Measurements from ENCODE around the gene ASMTL. TPM values are rescaled to one million over a fixed set of nuclear protein-coding genes. Genes with fewer than 3 reads are reported as not detected.

The ASMTL gene
- total RNA-seq, 1 donor = 16.4 TPM

DNA sequence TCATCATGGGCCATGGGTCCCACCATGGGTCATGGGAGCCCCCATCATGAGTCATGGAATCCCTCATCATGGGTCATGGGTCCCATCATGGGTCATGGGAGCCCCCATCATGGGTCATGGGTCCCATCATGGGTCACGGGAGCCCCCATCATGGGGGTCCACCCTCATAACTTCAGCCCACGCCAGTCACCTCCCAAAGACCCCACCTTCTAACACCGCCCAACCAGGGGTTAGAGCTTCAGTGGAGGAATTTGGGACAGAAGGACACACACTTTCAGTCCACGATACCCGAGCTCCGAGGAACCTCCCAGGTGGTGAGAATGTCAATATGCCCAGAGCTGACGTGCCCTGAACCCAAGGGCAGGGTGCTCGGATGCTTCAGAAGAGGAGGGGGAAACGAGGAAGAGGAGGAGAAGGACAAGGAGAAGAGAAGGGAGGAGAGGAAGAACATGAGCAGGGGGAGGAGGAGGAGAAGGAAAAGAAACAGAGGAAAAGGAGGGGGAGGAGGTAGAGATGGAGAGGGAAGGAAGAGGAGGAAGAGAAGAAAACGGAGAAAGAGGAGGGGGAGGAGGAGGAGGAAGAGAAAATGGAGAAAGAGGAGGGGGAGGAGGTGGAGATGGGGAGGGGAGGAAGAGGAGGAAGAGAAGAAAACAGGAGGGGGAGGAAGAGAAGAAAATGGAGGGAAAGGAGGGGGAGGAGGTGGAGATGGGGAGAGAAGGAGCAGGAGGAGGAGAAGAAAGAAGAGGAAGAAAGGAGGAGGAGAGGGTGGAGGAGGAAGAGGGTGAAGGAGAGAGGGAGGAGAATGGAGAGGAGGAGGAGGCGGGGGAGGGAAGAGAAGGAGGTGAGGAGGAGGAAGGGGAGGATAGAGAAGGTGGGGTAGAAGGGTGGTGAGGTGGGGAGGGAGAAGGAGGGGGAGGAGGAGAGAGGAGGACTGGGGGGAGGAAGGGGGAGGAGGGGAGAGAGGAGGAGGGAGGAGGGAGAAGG is 98.4 kb downstream of the ASMTL start:
- TF ChIP-seq, protein P1, sequence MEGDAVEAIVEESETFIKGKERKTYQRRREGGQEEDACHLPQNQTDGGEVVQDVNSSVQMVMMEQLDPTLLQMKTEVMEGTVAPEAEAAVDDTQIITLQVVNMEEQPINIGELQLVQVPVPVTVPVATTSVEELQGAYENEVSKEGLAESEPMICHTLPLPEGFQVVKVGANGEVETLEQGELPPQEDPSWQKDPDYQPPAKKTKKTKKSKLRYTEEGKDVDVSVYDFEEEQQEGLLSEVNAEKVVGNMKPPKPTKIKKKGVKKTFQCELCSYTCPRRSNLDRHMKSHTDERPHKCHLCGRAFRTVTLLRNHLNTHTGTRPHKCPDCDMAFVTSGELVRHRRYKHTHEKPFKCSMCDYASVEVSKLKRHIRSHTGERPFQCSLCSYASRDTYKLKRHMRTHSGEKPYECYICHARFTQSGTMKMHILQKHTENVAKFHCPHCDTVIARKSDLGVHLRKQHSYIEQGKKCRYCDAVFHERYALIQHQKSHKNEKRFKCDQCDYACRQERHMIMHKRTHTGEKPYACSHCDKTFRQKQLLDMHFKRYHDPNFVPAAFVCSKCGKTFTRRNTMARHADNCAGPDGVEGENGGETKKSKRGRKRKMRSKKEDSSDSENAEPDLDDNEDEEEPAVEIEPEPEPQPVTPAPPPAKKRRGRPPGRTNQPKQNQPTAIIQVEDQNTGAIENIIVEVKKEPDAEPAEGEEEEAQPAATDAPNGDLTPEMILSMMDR (IDR thresholded peaks at IDR 0.05; ENCODE audit: insufficient read depth, low read depth, low read length) = no peak
- no peak overlapping the region for H3K4me3 ChIP-seq (ENCODE audit: low read depth, low read length)
- DNase-seq (ENCODE audit: low read depth) = no peak

Other genes with a start within 250 kb of the ASMTL start
- gene CRLF2, start 240.3 kb downstream of the ASMTL start, total RNA-seq = not detected in 2 replicates
- not detected in 2 replicates for gene CSF2RA, start 184.1 kb downstream of the ASMTL start, total RNA-seq
- not detected in 2 replicates for gene IL3RA, start 116.1 kb downstream of the ASMTL start, total RNA-seq
- gene SLC25A6, start 60.8 kb downstream of the ASMTL start, total RNA-seq = 123 and 170 TPM in 2 replicates
- gene P2RY8, start 84.3 kb upstream of the ASMTL start, total RNA-seq = not detected in 2 replicates
- gene AKAP17A, start 138.7 kb upstream of the ASMTL start, total RNA-seq = 22.0 and 23.2 TPM in 2 replicates
- not detected in 2 replicates for gene ASMT, start 162.2 kb upstream of the ASMTL start, total RNA-seq